Measurements from ENCODE around the gene SEC16A. TPM values are rescaled to one million over a fixed set of nuclear protein-coding genes. Genes with fewer than 3 reads are reported as not detected.

Gene SEC16A
- total RNA-seq, 1 donor from 2014 or later, result 94.5 TPM

DNA sequence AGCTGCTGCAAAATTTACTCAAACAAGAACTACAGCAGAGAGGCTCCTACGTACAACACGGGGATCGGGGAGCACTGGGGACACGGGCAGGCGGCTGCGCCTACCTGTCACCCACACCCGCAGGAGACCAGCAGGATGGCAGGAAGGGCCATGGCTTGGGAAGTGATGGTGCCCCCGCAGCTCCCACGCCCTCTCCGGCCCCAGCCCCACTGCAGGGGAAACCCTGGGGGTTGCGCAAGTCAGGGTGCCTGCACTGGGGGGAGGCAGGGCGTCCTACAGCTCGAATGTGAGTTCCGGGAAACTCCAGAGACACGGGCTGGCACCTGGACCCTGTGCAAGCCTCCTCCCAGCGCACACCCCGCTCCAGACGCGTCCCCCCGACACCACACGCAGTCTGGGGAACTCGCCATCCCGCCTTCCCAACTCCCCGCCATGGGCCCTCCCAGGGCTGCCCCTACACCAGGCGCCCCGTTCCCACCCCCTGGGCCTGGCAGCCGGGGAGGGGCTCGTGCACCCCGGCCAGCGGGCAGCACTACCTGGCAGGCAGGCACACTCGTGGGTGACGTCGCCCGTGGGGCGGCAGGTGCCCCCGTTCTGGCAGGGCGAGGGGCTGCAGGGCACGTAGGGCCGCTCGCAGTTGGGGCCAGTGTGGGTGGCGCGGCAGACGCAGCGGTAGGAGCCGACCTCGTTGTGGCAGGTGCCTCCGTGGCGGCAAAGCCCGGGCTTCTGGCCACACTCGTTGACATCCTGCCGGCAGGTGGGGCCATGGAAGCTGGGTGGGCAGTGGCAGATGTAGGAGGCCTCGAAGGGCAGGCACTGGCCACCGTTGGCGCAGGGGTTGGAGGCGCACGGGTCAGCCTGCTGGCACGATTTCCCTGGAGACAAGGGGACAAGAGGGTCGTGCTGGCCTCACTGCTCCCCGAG, 39.7 kb upstream of the SEC16A start:
- H3K9me3 ChIP-seq (ENCODE audit: insufficient read depth, low read depth, low read length), result no peaks in the 10 kb centered on the region
- Mint-ChIP-seq H3K27me3 (ENCODE audit: low read depth, unreplicated experiment) (no peaks in the 10 kb centered on the region), H3K36me3 (ENCODE audit: low read depth, unreplicated experiment) (no peaks in the 10 kb centered on the region), H3K4me1 (ENCODE audit: low read depth, unreplicated experiment) (peaks cover 5% of the 10 kb centered on the region), H3K4me3 (ENCODE audit: unreplicated experiment) (no peak overlapping the region), H3K9me3 (ENCODE audit: unreplicated experiment) (no peaks in the 10 kb centered on the region), H3K27ac (ENCODE audit: unreplicated experiment) (peak overlapping the region; percentile 47)
- no peaks in the 10 kb centered on the region for H3K27me3 ChIP-seq (ENCODE audit: insufficient read depth, low read length)
- H3K4me2 ChIP-seq (ENCODE audit: low read length), result no peak overlapping the region
- TF ChIP-seq, protein P1, sequence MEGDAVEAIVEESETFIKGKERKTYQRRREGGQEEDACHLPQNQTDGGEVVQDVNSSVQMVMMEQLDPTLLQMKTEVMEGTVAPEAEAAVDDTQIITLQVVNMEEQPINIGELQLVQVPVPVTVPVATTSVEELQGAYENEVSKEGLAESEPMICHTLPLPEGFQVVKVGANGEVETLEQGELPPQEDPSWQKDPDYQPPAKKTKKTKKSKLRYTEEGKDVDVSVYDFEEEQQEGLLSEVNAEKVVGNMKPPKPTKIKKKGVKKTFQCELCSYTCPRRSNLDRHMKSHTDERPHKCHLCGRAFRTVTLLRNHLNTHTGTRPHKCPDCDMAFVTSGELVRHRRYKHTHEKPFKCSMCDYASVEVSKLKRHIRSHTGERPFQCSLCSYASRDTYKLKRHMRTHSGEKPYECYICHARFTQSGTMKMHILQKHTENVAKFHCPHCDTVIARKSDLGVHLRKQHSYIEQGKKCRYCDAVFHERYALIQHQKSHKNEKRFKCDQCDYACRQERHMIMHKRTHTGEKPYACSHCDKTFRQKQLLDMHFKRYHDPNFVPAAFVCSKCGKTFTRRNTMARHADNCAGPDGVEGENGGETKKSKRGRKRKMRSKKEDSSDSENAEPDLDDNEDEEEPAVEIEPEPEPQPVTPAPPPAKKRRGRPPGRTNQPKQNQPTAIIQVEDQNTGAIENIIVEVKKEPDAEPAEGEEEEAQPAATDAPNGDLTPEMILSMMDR (IDR thresholded peaks at IDR 0.05; ENCODE audit: insufficient read depth, low read depth, low read length), result no peak
- no peak for TF ChIP-seq EZH2 (IDR thresholded peaks at IDR 0.05; ENCODE audit: insufficient read depth, low read length)
- H4K20me1 ChIP-seq (ENCODE audit: insufficient read depth, low read length), result peaks cover 44% of the 10 kb centered on the region
- FAIRE-seq, result no peak
- no peaks in the 10 kb centered on the region for H3K4me1 ChIP-seq (ENCODE audit: insufficient read depth, low read length)
- no peak overlapping the region for H3K4me3 ChIP-seq (ENCODE audit: insufficient read depth, low read depth, low read length)
- H2AFZ ChIP-seq (ENCODE audit: low read depth, low read length), result no peak overlapping the region
- no peak for DNase-seq (ENCODE audit: low read depth)
- H3K9ac ChIP-seq (ENCODE audit: low read length), result no peak overlapping the region
- H3K27ac ChIP-seq (ENCODE audit: low read depth, low read length), result no peak overlapping the region
- H3K79me2 ChIP-seq (ENCODE audit: insufficient read depth, low read length), result peaks cover 10% of the 10 kb centered on the region
- H3K36me3 ChIP-seq (ENCODE audit: insufficient read depth, low read length), result no peaks in the 10 kb centered on the region

DNA sequence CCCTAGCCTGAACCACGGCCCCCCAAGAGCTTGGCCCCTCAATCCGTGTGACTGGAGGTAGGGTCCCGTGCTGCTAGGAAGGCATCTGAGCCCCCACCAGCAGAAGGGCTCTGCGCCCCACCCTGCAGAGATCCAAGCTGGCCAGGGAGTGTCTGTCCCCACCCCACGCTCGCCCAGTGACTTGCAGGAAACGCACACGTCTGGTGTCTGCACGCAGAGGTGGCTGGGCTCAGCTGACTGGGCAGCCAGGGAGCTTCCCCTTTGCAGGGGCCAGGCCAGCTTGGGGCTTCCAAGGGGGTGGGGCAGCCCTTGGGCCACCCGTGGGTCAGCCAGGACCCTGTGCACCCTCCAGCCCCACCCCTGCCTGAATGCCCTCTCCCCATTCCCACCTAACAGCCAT, 38.7 kb upstream of the SEC16A start:
- Histone ChIP-seq H3K27me3 (ENCODE audit: insufficient read depth, low read length) (no peaks in the 10 kb centered on the region), H3K4me1 (ENCODE audit: insufficient read depth, low read length) (no peaks in the 10 kb centered on the region), H4K20me1 (ENCODE audit: insufficient read depth, low read length) (peaks cover 33% of the 10 kb centered on the region), H3K36me3 (ENCODE audit: insufficient read depth, low read length) (no peaks in the 10 kb centered on the region), H2AFZ (ENCODE audit: low read depth, low read length) (no peak overlapping the region), H3K9me3 (ENCODE audit: insufficient read depth, low read depth, low read length) (no peaks in the 10 kb centered on the region), H3K9ac (ENCODE audit: low read length) (no peak overlapping the region), H3K4me3 (ENCODE audit: insufficient read depth, low read depth, low read length) (no peak overlapping the region), H3K79me2 (ENCODE audit: insufficient read depth, low read length) (peaks cover 6% of the 10 kb centered on the region), H3K4me2 (ENCODE audit: low read length) (no peak overlapping the region), H3K27ac (ENCODE audit: low read depth, low read length) (no peak overlapping the region)
- no peak overlapping the region for H3K4me3 Mint-ChIP-seq (ENCODE audit: unreplicated experiment)
- TF ChIP-seq EZH2 (IDR thresholded peaks at IDR 0.05; ENCODE audit: insufficient read depth, low read length), result no peak
- TF ChIP-seq, protein P1 (IDR thresholded peaks at IDR 0.05; ENCODE audit: insufficient read depth, low read depth, low read length), result no peak
- DNase-seq (ENCODE audit: low read depth), result no peak
- H3K27me3 Mint-ChIP-seq (ENCODE audit: low read depth, unreplicated experiment), result no peaks in the 10 kb centered on the region
- H3K27ac Mint-ChIP-seq (ENCODE audit: unreplicated experiment), result no peak overlapping the region
- no peaks in the 10 kb centered on the region for H3K36me3 Mint-ChIP-seq (ENCODE audit: low read depth, unreplicated experiment)
- FAIRE-seq, result no peak
- H3K4me1 Mint-ChIP-seq (ENCODE audit: low read depth, unreplicated experiment), result peaks cover 5% of the 10 kb centered on the region
- no peaks in the 10 kb centered on the region for H3K9me3 Mint-ChIP-seq (ENCODE audit: unreplicated experiment)

DNA sequence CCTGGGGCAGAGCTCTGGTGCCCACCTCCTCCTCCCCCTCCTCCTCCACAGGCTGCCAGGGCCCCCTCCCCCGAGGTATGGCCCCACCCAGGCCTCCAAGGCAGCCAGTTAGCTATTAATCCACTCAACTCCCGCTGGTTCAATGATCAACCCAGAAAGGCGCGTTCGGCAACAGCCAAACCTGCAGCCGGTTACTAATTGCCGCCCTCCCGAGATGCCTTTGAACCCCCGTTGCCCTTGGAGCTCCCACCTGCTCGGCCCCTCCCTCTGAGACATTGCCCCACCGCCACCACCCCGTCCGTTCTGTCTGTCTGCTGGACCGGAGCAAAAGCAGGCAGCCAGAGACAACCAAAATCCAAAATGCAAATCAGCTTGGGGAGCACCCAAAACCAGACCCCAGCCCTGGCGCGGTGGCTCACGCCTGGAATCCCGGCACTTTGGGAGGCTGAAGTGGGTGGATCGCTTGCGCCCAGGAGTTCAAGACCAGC, 37.3 kb upstream of the SEC16A start:
- no peak overlapping the region for H3K4me3 Mint-ChIP-seq (ENCODE audit: unreplicated experiment)
- no peaks in the 10 kb centered on the region for H3K36me3 ChIP-seq (ENCODE audit: insufficient read depth, low read length)
- H3K27me3 Mint-ChIP-seq (ENCODE audit: low read depth, unreplicated experiment), result no peaks in the 10 kb centered on the region
- FAIRE-seq, result no peak
- peaks cover 22% of the 10 kb centered on the region for H4K20me1 ChIP-seq (ENCODE audit: insufficient read depth, low read length)
- H3K9me3 ChIP-seq (ENCODE audit: insufficient read depth, low read depth, low read length), result no peaks in the 10 kb centered on the region
- no peaks in the 10 kb centered on the region for H3K79me2 ChIP-seq (ENCODE audit: insufficient read depth, low read length)
- H3K9me3 Mint-ChIP-seq (ENCODE audit: unreplicated experiment), result no peaks in the 10 kb centered on the region
- H3K27ac Mint-ChIP-seq (ENCODE audit: unreplicated experiment), result no peak overlapping the region
- no peak overlapping the region for H3K4me3 ChIP-seq (ENCODE audit: insufficient read depth, low read depth, low read length)
- H3K4me2 ChIP-seq (ENCODE audit: low read length), result no peak overlapping the region
- H3K9ac ChIP-seq (ENCODE audit: low read length), result no peak overlapping the region
- no peak overlapping the region for H2AFZ ChIP-seq (ENCODE audit: low read depth, low read length)
- H3K27ac ChIP-seq (ENCODE audit: low read depth, low read length), result no peak overlapping the region
- DNase-seq (ENCODE audit: low read depth), result no peak
- no peaks in the 10 kb centered on the region for H3K4me1 ChIP-seq (ENCODE audit: insufficient read depth, low read length)
- TF ChIP-seq EZH2 (IDR thresholded peaks at IDR 0.05; ENCODE audit: insufficient read depth, low read length), result no peak
- TF ChIP-seq, protein P1 (IDR thresholded peaks at IDR 0.05; ENCODE audit: insufficient read depth, low read depth, low read length), result no peak
- no peaks in the 10 kb centered on the region for H3K27me3 ChIP-seq (ENCODE audit: insufficient read depth, low read length)
- H3K4me1 Mint-ChIP-seq (ENCODE audit: low read depth, unreplicated experiment), result peaks cover 5% of the 10 kb centered on the region
- no peaks in the 10 kb centered on the region for H3K36me3 Mint-ChIP-seq (ENCODE audit: low read depth, unreplicated experiment)
